HS-5 (cell line): ENCODE data around the gene NPDC1.

Experiments
- DNase-seq: peaks from one replicate; pipeline ENCODE4 v3.0.0-alpha.2; 2012; ENCODE audit warnings: low read depth

NPDC1 gene

GRCh38 chr9:137026384-137026783, 19.6 kb downstream of the NPDC1 start:
- DNase-seq = no peak

- DNase-seq = no peak
Observed at GRCh38 chr9:137025517-137025966, 20.4 kb downstream of the NPDC1 start.

- no peak for DNase-seq
Observed at GRCh38 chr9:137023583-137023991, 22.4 kb downstream of the NPDC1 start.

GRCh38 chr9:137023157-137023556, 22.8 kb downstream of the NPDC1 start:
- no peak for DNase-seq

GRCh38 chr9:137022662-137023008, 23.3 kb downstream of the NPDC1 start:
- DNase-seq = no peak

GRCh38 chr9:137021979-137022661, 23.9 kb downstream of the NPDC1 start:
- DNase-seq = no peak

GRCh38 chr9:137021568-137021978, 24.4 kb downstream of the NPDC1 start:
- no peak for DNase-seq

- no peak for DNase-seq
Observed at GRCh38 chr9:137020771-137021567, 25.0 kb downstream of the NPDC1 start.

- DNase-seq = no peak
Observed at GRCh38 chr9:137019891-137020683, 25.9 kb downstream of the NPDC1 start.

- no peak for DNase-seq
Observed at GRCh38 chr9:137018761-137019559, 27.0 kb downstream of the NPDC1 start.

GRCh38 chr9:137017791-137018497, 28.0 kb downstream of the NPDC1 start:
- DNase-seq = no peak

- no peak for DNase-seq
Observed at GRCh38 chr9:137017071-137017470, 28.9 kb downstream of the NPDC1 start.

GRCh38 chr9:137016436-137016835, 29.5 kb downstream of the NPDC1 start:
- DNase-seq = no peak

GRCh38 chr9:137015976-137016375, 30.0 kb downstream of the NPDC1 start:
- DNase-seq = no peak

- no peak for DNase-seq
Observed at GRCh38 chr9:137015540-137015930, 30.4 kb downstream of the NPDC1 start.

- no peak for DNase-seq
Observed at GRCh38 chr9:137014776-137015539, 31.0 kb downstream of the NPDC1 start.

GRCh38 chr9:137014166-137014565, 31.8 kb downstream of the NPDC1 start:
- no peak for DNase-seq

- DNase-seq = no peak
Observed at GRCh38 chr9:137013571-137013940, 32.4 kb downstream of the NPDC1 start.

- DNase-seq = no peak
Observed at GRCh38 chr9:137012694-137013570, 33.0 kb downstream of the NPDC1 start.
